GM23338 (cell line): ENCODE data around the gene SLC25A44.

Experiments used
- CREB1 ChIP-seq: fragments of 250-450 bp; sonication (Bioruptor Pico); IDR thresholded peaks from 2 replicates; pipeline ENCODE4 v1.5.0; 2020; ENCODE audit warnings: low read depth, mild to moderate bottlenecking, moderate library complexity
- CTCF ChIP-seq, 2 experiments: fragments of 200-600 bp in 1 of 2; sonication (generic) in 1 of 2; conservative IDR thresholded peaks; 2 replicates each; pipeline versions ENCODE4 v1.5.1 to v1.6.1; 2016 to 2017; ENCODE audit warnings: antibody characterized with exemption in 2 of 2, low read depth in 2 of 2, mild to moderate bottlenecking in 2 of 2, moderate library complexity in 1 of 2
- ETS1 ChIP-seq: IDR thresholded peaks from 2 replicates; pipeline ENCODE4 v1.6.1; 2016; ENCODE audit warnings: antibody characterized with exemption
- EZH2 ChIP-seq: fragments of 200-600 bp; sonication (generic); IDR thresholded peaks from one replicate; pipeline ENCODE4 v1.8.0; 2017; ENCODE audit warnings: antibody characterized with exemption, mild to moderate bottlenecking, low read depth; ENCODE audit not compliant: unreplicated experiment
- EZH2phosphoT487 ChIP-seq: fragments of 200-600 bp; sonication (generic); IDR thresholded peaks from one replicate; pipeline ENCODE4 v1.8.1; 2018; ENCODE audit warnings: antibody characterized with exemption; ENCODE audit not compliant: unreplicated experiment
- JUNB ChIP-seq: IDR thresholded peaks from one replicate; pipeline ENCODE4 v1.6.1; 2016; ENCODE audit warnings: antibody characterized with exemption; ENCODE audit not compliant: unreplicated experiment
- NANOG ChIP-seq: IDR thresholded peaks from 2 replicates; pipeline ENCODE4 v1.6.1; 2016; ENCODE audit warnings: antibody characterized with exemption, borderline replicate concordance
- POLR2AphosphoS5 ChIP-seq: IDR thresholded peaks from 2 replicates; pipeline ENCODE4 v1.6.1; 2016; ENCODE audit warnings: antibody characterized with exemption, low read depth
- REST ChIP-seq: IDR thresholded peaks from one replicate; pipeline ENCODE4 v1.6.1; 2018; ENCODE audit warnings: antibody characterized with exemption; ENCODE audit not compliant: unreplicated experiment
- STAT1 ChIP-seq: IDR thresholded peaks from one replicate; pipeline ENCODE4 v1.6.1; 2016; ENCODE audit warnings: antibody characterized with exemption; ENCODE audit not compliant: unreplicated experiment
- ZNF114 ChIP-seq: fragments of 250-450 bp; sonication (Bioruptor Pico); IDR thresholded peaks from 2 replicates; pipeline ENCODE4 v1.5.0; 2020; ENCODE audit warnings: mild to moderate bottlenecking, moderate library complexity
- ZNF331 ChIP-seq: fragments of 250-450 bp; sonication (Bioruptor Pico); IDR thresholded peaks from 2 replicates; pipeline ENCODE4 v1.5.0; 2020; ENCODE audit warnings: low read depth, mild to moderate bottlenecking, moderate library complexity
- ZNF462 ChIP-seq: fragments of 250-450 bp; sonication (Bioruptor Pico); IDR thresholded peaks from 2 replicates; pipeline ENCODE4 v1.5.0; 2020; ENCODE audit warnings: mild to moderate bottlenecking, moderate library complexity

GRCh38 chr1:156149374-156150332, 44.3 kb upstream of the SLC25A44 start:
- no peak for TF ChIP-seq CTCF (conservative IDR thresholded peaks at IDR 0.05; ENCODE audit: low read depth in 2 of 2)
- TF ChIP-seq EZH2 = no peak
- peak; percentile 51; the same call in 1 of the 2 replicates for TF ChIP-seq POLR2AphosphoS5
- TF ChIP-seq REST = no peak
- no peak for TF ChIP-seq EZH2phosphoT487
- TF ChIP-seq ZNF462 (CRISPR knock-in tag) = no peak
- TF ChIP-seq ZNF114 (CRISPR knock-in tag) = no peak
- TF ChIP-seq NANOG = no peak
- no peak for TF ChIP-seq JUNB
- no peak; the same call in 1 of the 2 replicates for TF ChIP-seq ETS1
- no peak; the same call in 1 of the 2 replicates for TF ChIP-seq CREB1
- TF ChIP-seq STAT1 = no peak
- no peak for TF ChIP-seq ZNF331 (CRISPR knock-in tag)
